ENCODE data around the gene TMEM143. TPM values are rescaled to one million over a fixed set of nuclear protein-coding genes. Genes with fewer than 3 reads are reported as not detected.
"Not testable (repeated sequence)": the region's sequence is repeated elsewhere in the genome, so short reads cannot be mapped to it uniquely, and the experiment has no call there.

Gene TMEM143
- total and polyA plus RNA-seq, 10 of the 15 experiments (the other 5 are each of a cell fraction or from before 2014, with no cell fraction given), result 1.5 to 19.5 (median 10.1) TPM

GRCh38 chr19:48318286-48318987 is 45.3 kb downstream of the TMEM143 start:
- intact Hi-C loops (cut with micrococcal nuclease; ENCODE audit: unreplicated experiment) (no loop called here), in situ Hi-C loops (cut with MboI) (loop anchor here (5.0 kb wide), 1 partner anchor 269 kb away; no protein-coding TSS in a partner anchor)
- peaks cover 2% of the 10 kb centered on the region; the same call in 1 of the 2 replicates for H3K79me2 ChIP-seq (ENCODE audit: control insufficient read depth, insufficient read depth, low read length)
- FAIRE-seq (no peak), ATAC-seq (no peak), DNase-seq (ENCODE audit: low read depth, low spot score) (no peak)
- SMC1A ChIA-PET (ENCODE audit: uncharacterized antibody, unreplicated experiment), result interaction anchor here (0.8 to 13.2 kb wide), 3 partner anchors 15 to 265 kb away, joined by 3 to 223 read pairs (median 6); no protein-coding TSS in a partner anchor
- H2AFZ ChIP-seq (ENCODE audit: control insufficient read depth, low read depth, low read length), result no peak overlapping the region
- no peaks in the 10 kb centered on the region for H3K36me3 ChIP-seq (ENCODE audit: control insufficient read depth in 2 of 2, insufficient read depth in 2 of 2, low read length in 1 of 2)
- H3K4me1 ChIP-seq (ENCODE audit: control insufficient read depth, insufficient read depth, low read length), result peaks cover 21% of the 10 kb centered on the region
- WGBS (ENCODE audit: insufficient coverage, insufficient replicate concordance, low lambda C conversion rate, missing lambda C conversion rate), result 62% methylated on average over 21 of the region's 21 CpGs
- RAD21 ChIA-PET (ENCODE audit: unreplicated experiment), result interaction anchor here (0.7 to 9.9 kb wide), 4 partner anchors 15 to 266 kb away, joined by 3 to 255 read pairs (median 3); no protein-coding TSS in a partner anchor
- TF ChIP-seq CREB1 (IDR thresholded peaks at IDR 0.05; ENCODE audit: low read depth) (no peak), SREBF1 (IDR thresholded peaks at IDR 0.05; ENCODE audit: low read length) (no peak), CHD2 (IDR thresholded peaks at IDR 0.05; ENCODE audit: borderline replicate concordance, low read depth, low read length) (no peak), BACH1 (IDR thresholded peaks at IDR 0.05; ENCODE audit: borderline replicate concordance) (no peak), FOS (IDR thresholded peaks at IDR 0.05; ENCODE audit: borderline replicate concordance, extremely low read depth, insufficient read length) (no peak), SMAD1 (IDR thresholded peaks at IDR 0.05; ENCODE audit: low read depth, partially characterized antibody) (no peak), YY1 (IDR thresholded peaks at IDR 0.05; ENCODE audit: low read depth, low read length) (no peak), STAT3 (IDR thresholded peaks at IDR 0.05; ENCODE audit: low read depth, low read length) (no peak), SREBF2 (IDR thresholded peaks at IDR 0.05; ENCODE audit: low read length) (no peak), REST (IDR thresholded peaks at IDR 0.05; ENCODE audit: low read depth, low read length) (no peak), SIX5 (IDR thresholded peaks at IDR 0.05; ENCODE audit: low read depth, low read length, severe bottlenecking) (no peak), JUND (IDR thresholded peaks at IDR 0.05; ENCODE audit: low read depth, low read length) (no peak)
- BruUV-seq (replicated peaks), result no TSS peak
- CTCF ChIA-PET, result interaction anchor here (0.6 to 9.7 kb wide), 5 partner anchors 15 to 266 kb away, joined by 3 to 238 read pairs (median 4); no protein-coding TSS in a partner anchor
- no peak overlapping the region for H3K9ac ChIP-seq (ENCODE audit: control insufficient read depth, insufficient read depth, low read length)
- no peaks in the 10 kb centered on the region for H3K9me3 ChIP-seq (replicated peaks; ENCODE audit: control insufficient read depth, insufficient read depth, low read length)
- no peak overlapping the region for H3K4me3 ChIP-seq
- H3K27ac ChIP-seq (ENCODE audit: control insufficient read depth, insufficient read depth), result no peak overlapping the region
- H3K27me3 ChIP-seq (replicated peaks in 1 of 2; ENCODE audit: control insufficient read depth in 2 of 2, insufficient read depth in 2 of 2, low read length in 1 of 2), result no peaks in the 10 kb centered on the region
- no peaks in the 10 kb centered on the region for H4K20me1 ChIP-seq (ENCODE audit: control insufficient read depth, insufficient read depth)
- H3K4me2 ChIP-seq (ENCODE audit: control insufficient read depth, insufficient read depth), result no peak overlapping the region
- POLR2A ChIA-PET, result interaction anchor here (0.5 to 2.0 kb wide), 2 partner anchors 16 to 111 kb away, joined by 3 to 10 read pairs; no protein-coding TSS in a partner anchor

GRCh38 chr19:48317708-48317960 is 46.1 kb downstream of the TMEM143 start:
- BruUV-seq (replicated peaks), result not testable (repeated sequence)

More at GRCh38 chr19:48317708-48317960, 46.1 kb downstream of the TMEM143 start:
- H3K9me3 ChIP-seq (replicated peaks; ENCODE audit: control insufficient read depth, insufficient read depth, low read length); H3K9ac ChIP-seq (ENCODE audit: control insufficient read depth, insufficient read depth, low read length); H3K4me2 ChIP-seq (ENCODE audit: control insufficient read depth, insufficient read depth); H3K4me3 ChIP-seq; ATAC-seq; H4K20me1 ChIP-seq (ENCODE audit: control insufficient read depth, insufficient read depth); H2AFZ ChIP-seq (ENCODE audit: control insufficient read depth, low read depth, low read length); FAIRE-seq; H3K27me3 ChIP-seq (replicated peaks in 1 of 2; ENCODE audit: control insufficient read depth in 2 of 2, insufficient read depth in 2 of 2, low read length in 1 of 2); DNase-seq (ENCODE audit: low read depth, low spot score); H3K36me3 ChIP-seq (ENCODE audit: control insufficient read depth in 2 of 2, insufficient read depth in 2 of 2, low read length in 1 of 2); H3K27ac ChIP-seq (ENCODE audit: control insufficient read depth, insufficient read depth); H3K79me2 ChIP-seq (ENCODE audit: control insufficient read depth, insufficient read depth, low read length); intact Hi-C loops (cut with micrococcal nuclease; ENCODE audit: unreplicated experiment): not testable (repeated sequence)
- CTCF ChIA-PET, result interaction anchor here (0.9 to 9.7 kb wide), 3 partner anchors 16 to 266 kb away, joined by 3 to 238 read pairs (median 14); no protein-coding TSS in a partner anchor
- H3K4me1 ChIP-seq (ENCODE audit: control insufficient read depth, insufficient read depth, low read length), result peaks cover 16% of the 10 kb centered on the region
- POLR2A ChIA-PET, result interaction anchor here (2.0 kb wide), 1 partner anchor 17 kb away, joined by 10 read pairs; no protein-coding TSS in a partner anchor
- in situ Hi-C loops (cut with MboI), result loop anchor here (5.0 kb wide), 1 partner anchor 270 kb away; no protein-coding TSS in a partner anchor
- SMC1A ChIA-PET (ENCODE audit: uncharacterized antibody, unreplicated experiment), result interaction anchor here (2.1 to 13.2 kb wide), 2 partner anchors 16 to 266 kb away, joined by 6 to 223 read pairs; no protein-coding TSS in a partner anchor
- RAD21 ChIA-PET (ENCODE audit: unreplicated experiment), result interaction anchor here (1.1 to 9.9 kb wide), 3 partner anchors 16 to 267 kb away, joined by 3 to 255 read pairs (median 3); no protein-coding TSS in a partner anchor
- WGBS (ENCODE audit: insufficient coverage, insufficient replicate concordance, low lambda C conversion rate, missing lambda C conversion rate), result 83% methylated on average over 9 of the region's 9 CpGs

Measured in GM12878 (cell line).